ENCODE results near the gene CBFA2T3. TPM values are rescaled to one million over a fixed set of nuclear protein-coding genes. Genes with fewer than 3 reads are reported as not detected.
A peak's percentile ranks its signal among the peaks of the same experiment; 100 is the strongest.

CBFA2T3 gene
- total and polyA plus RNA-seq, 4 donors = 0.18 to 9.4 (median 2.7) TPM

GRCh38 chr16:88865742-88866141, 111.3 kb downstream of the CBFA2T3 start:
- Histone ChIP-seq H3K27ac (ENCODE audit: low read depth in 1 of 2, low read length in 2 of 2) (no peak overlapping the region), H3K9me3 (ENCODE audit: control insufficient read depth, low read length) (no peaks in the 10 kb centered on the region), H3K36me3 (ENCODE audit: control insufficient read depth in 1 of 2, insufficient read depth in 2 of 2, low read length in 1 of 2) (peaks cover 0 to 2% of the 10 kb centered on the region in 2 donors), H3K4me1 (ENCODE audit: control insufficient read depth in 1 of 2, insufficient read depth in 2 of 2, low read length in 2 of 2) (no peaks in the 10 kb centered on the region), H3K4me3 (ENCODE audit: low read length in 2 of 2) (no peak overlapping the region), H3K27me3 (ENCODE audit: control insufficient read depth in 1 of 2, insufficient read depth in 2 of 2, low read length in 1 of 2) (no peaks in the 10 kb centered on the region)
- DNase-seq (no peak), ATAC-seq (ENCODE audit: low FRiP score) (no peak)
- 84 to 91% methylated on average over 15 of the region's 15 CpGs for WGBS, 2 donors
- intact Hi-C loops (cut with DNase I) = no loop called here

DNA sequence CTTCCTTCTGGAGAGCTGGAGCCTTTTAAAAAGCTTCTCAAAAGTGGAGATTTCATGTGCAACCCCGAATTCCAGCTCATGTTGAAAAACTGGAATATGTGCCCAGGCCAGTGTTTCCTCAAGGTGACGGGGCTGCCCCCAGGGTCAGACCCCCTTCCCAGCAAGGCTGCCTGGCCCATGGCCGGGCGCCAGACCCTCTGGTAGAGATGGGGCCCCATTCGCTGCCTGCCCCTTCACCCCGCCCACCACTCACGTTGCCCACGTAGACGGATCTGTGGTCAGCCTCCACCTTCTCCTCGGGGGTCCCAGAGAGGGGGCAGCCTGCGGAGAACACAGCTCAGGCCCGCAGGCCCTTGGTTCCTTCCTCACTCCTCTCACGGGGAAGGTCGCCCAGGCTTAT, 111.7 kb downstream of the CBFA2T3 start:
- Histone ChIP-seq H3K9me3 (ENCODE audit: control insufficient read depth, low read length) (no peaks in the 10 kb centered on the region), H3K36me3 (ENCODE audit: control insufficient read depth in 1 of 2, insufficient read depth in 2 of 2, low read length in 1 of 2) (peaks cover 0 to 2% of the 10 kb centered on the region in 2 donors), H3K27ac (ENCODE audit: low read depth in 1 of 2, low read length in 2 of 2) (no peak overlapping the region), H3K27me3 (ENCODE audit: control insufficient read depth in 1 of 2, insufficient read depth in 2 of 2, low read length in 1 of 2) (no peaks in the 10 kb centered on the region), H3K4me1 (ENCODE audit: control insufficient read depth in 1 of 2, insufficient read depth in 2 of 2, low read length in 2 of 2) (no peaks in the 10 kb centered on the region), H3K4me3 (ENCODE audit: low read length in 2 of 2) (no peak overlapping the region)
- WGBS, 2 donors = 78 to 80% methylated on average over 13 to 14 of the region's 14 CpGs
- ATAC-seq (ENCODE audit: low FRiP score) (no peak), DNase-seq (no peak)
- intact Hi-C loops (cut with DNase I) = no loop called here

GRCh38 chr16:88864521-88864920, 112.5 kb downstream of the CBFA2T3 start:
- DNase-seq (no peak), ATAC-seq (ENCODE audit: low FRiP score) (no peak)
- Histone ChIP-seq H3K27ac (ENCODE audit: low read depth in 1 of 2, low read length in 2 of 2) (no peak overlapping the region), H3K27me3 (ENCODE audit: control insufficient read depth in 1 of 2, insufficient read depth in 2 of 2, low read length in 1 of 2) (no peaks in the 10 kb centered on the region), H3K4me3 (ENCODE audit: low read length in 2 of 2) (no peak overlapping the region), H3K36me3 (ENCODE audit: control insufficient read depth in 1 of 2, insufficient read depth in 2 of 2, low read length in 1 of 2) (peaks cover 0 to 2% of the 10 kb centered on the region in 2 donors), H3K9me3 (ENCODE audit: control insufficient read depth, low read length) (no peaks in the 10 kb centered on the region), H3K4me1 (ENCODE audit: control insufficient read depth in 1 of 2, insufficient read depth in 2 of 2, low read length in 2 of 2) (no peaks in the 10 kb centered on the region)
- WGBS, 2 donors = 78 to 85% methylated on average over 15 to 18 of the region's 18 CpGs
- intact Hi-C loops (cut with DNase I) = no loop called here

- WGBS, 2 donors = 81 to 85% methylated on average over 15 of the region's 15 CpGs
- H3K4me1 ChIP-seq (ENCODE audit: control insufficient read depth in 1 of 2, insufficient read depth in 2 of 2, low read length in 2 of 2) = no peaks in the 10 kb centered on the region
- H3K36me3 ChIP-seq (ENCODE audit: control insufficient read depth in 1 of 2, insufficient read depth in 2 of 2, low read length in 1 of 2) = peaks cover 0 to 2% of the 10 kb centered on the region in 2 donors
- ATAC-seq (ENCODE audit: low FRiP score) (no peak), DNase-seq (no peak)
- H3K4me3 ChIP-seq (ENCODE audit: low read length in 2 of 2) = no peak overlapping the region
- H3K9me3 ChIP-seq (ENCODE audit: control insufficient read depth, low read length) = no peaks in the 10 kb centered on the region
- intact Hi-C loops (cut with DNase I) = no loop called here
- no peaks in the 10 kb centered on the region for H3K27me3 ChIP-seq (ENCODE audit: control insufficient read depth in 1 of 2, insufficient read depth in 2 of 2, low read length in 1 of 2)
- H3K27ac ChIP-seq (ENCODE audit: low read depth in 1 of 2, low read length in 2 of 2) = no peak overlapping the region
Observed at GRCh38 chr16:88864099-88864498, 112.9 kb downstream of the CBFA2T3 start.

DNA sequence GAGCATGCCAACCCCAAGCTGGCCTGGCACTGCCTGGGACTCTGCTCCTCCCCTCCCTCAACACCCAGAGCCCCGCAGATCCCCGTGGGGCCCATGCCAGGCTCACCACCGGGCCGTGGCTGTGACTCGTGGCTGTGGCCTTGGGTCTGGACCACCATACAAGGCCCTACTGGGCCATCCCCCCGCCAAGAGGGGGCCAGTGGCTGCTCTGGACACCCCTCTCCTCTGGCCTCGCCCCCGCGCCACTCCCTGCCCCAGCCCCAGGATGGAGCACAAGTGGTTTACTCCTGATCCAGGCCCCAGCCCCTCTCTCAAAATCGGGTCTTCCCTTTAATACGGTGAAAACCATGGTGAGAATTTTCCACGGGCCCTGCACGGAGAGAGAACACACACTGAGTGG, 113.6 kb downstream of the CBFA2T3 start:
- Histone ChIP-seq H3K4me1 (ENCODE audit: control insufficient read depth in 1 of 2, insufficient read depth in 2 of 2, low read length in 2 of 2) (no peaks in the 10 kb centered on the region), H3K27me3 (ENCODE audit: control insufficient read depth in 1 of 2, insufficient read depth in 2 of 2, low read length in 1 of 2) (no peaks in the 10 kb centered on the region), H3K27ac (ENCODE audit: low read depth in 1 of 2, low read length in 2 of 2) (no peak overlapping the region), H3K9me3 (ENCODE audit: control insufficient read depth, low read length) (no peaks in the 10 kb centered on the region), H3K4me3 (ENCODE audit: low read length in 2 of 2) (no peak overlapping the region), H3K36me3 (ENCODE audit: control insufficient read depth in 1 of 2, insufficient read depth in 2 of 2, low read length in 1 of 2) (peaks cover 0 to 2% of the 10 kb centered on the region in 2 donors)
- DNase-seq (no peak), ATAC-seq (ENCODE audit: low FRiP score) (no peak)
- 71 to 79% methylated on average over 13 of the region's 13 CpGs for WGBS, 2 donors
- intact Hi-C loops (cut with DNase I) = no loop called here

DNA sequence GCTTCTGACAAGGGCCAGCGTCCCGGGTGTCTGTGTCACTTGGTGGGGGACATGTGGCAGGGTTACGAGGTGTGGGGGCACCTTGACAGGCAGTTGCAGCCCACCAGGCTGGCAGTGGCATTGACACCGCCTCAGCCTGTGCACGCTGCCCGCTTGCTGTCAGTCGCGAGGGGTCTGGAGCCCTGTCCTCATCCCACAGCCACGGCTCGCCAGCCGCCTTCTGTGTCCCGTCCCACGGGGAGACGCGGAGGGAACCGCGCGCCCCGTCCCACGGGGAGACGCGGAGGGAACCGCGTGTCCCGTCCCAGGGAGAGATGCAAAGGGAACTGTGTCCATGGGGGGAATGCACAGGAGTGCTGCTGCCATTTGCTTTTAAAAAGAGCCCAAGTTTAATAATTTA, 114.0 kb downstream of the CBFA2T3 start:
- Histone ChIP-seq H3K27me3 (ENCODE audit: control insufficient read depth in 1 of 2, insufficient read depth in 2 of 2, low read length in 1 of 2) (no peaks in the 10 kb centered on the region), H3K9me3 (ENCODE audit: control insufficient read depth, low read length) (no peaks in the 10 kb centered on the region), H3K4me1 (ENCODE audit: control insufficient read depth in 1 of 2, insufficient read depth in 2 of 2, low read length in 2 of 2) (no peaks in the 10 kb centered on the region), H3K27ac (ENCODE audit: low read depth in 1 of 2, low read length in 2 of 2) (no peak overlapping the region), H3K4me3 (ENCODE audit: low read length in 2 of 2) (no peak overlapping the region), H3K36me3 (ENCODE audit: control insufficient read depth in 1 of 2, insufficient read depth in 2 of 2, low read length in 1 of 2) (peaks cover 0 to 2% of the 10 kb centered on the region in 2 donors)
- intact Hi-C loops (cut with DNase I) = no loop called here
- ATAC-seq (ENCODE audit: low FRiP score) (no peak), DNase-seq (no peak)
- WGBS, 2 donors = 92 to 93% methylated on average over 25 of the region's 25 CpGs

- no peaks in the 10 kb centered on the region for H3K9me3 ChIP-seq (ENCODE audit: control insufficient read depth, low read length)
- H3K4me1 ChIP-seq (ENCODE audit: control insufficient read depth in 1 of 2, insufficient read depth in 2 of 2, low read length in 2 of 2) = no peaks in the 10 kb centered on the region
- peaks cover 0 to 2% of the 10 kb centered on the region in 2 donors for H3K36me3 ChIP-seq (ENCODE audit: control insufficient read depth in 1 of 2, insufficient read depth in 2 of 2, low read length in 1 of 2)
- H3K4me3 ChIP-seq (ENCODE audit: low read length in 2 of 2) = no peak overlapping the region
- 91 to 93% methylated on average over 19 of the region's 19 CpGs for WGBS, 2 donors
- ATAC-seq (ENCODE audit: low FRiP score) (no peak), DNase-seq (no peak)
- intact Hi-C loops (cut with DNase I) = no loop called here
- H3K27me3 ChIP-seq (ENCODE audit: control insufficient read depth in 1 of 2, insufficient read depth in 2 of 2, low read length in 1 of 2) = no peaks in the 10 kb centered on the region
- no peak overlapping the region for H3K27ac ChIP-seq (ENCODE audit: low read depth in 1 of 2, low read length in 2 of 2)
Observed at GRCh38 chr16:88861359-88861758, 115.6 kb downstream of the CBFA2T3 start.

DNA sequence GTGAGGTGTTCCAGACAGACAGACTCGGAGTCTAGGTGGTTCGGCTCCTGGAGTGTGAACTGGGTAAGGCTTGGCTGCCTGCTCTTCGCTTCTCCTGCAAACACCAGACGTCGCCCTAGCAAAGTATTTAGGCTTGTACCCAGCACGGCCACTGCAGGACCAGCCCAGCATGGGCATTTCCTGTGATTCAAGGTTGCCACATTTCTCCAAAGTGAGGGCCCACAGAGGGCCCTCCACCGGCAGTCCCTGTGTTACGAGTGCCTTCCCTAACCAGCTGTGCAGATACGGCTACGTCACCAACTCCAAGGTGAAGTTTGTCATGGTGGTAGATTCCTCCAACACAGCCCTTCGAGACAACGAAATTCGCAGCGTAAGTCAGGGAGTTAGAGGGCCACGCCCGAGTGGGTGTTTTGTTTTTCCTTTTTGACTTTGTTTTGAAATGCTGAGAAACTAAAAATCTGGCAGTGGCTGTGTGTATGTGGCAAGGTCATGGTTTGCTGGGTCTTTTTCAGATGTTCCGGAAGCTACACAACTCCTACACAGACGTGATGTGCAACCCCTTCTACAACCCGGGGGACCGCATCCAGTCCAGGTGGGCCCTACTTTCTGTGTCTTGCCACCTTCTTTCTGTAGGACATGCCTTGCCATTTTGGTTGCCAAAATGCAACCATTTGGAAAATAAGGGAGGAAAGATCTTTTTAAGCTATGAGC, 117.5 kb downstream of the CBFA2T3 start:
- no peak for ATAC-seq (ENCODE audit: low FRiP score)
- intact Hi-C loops (cut with DNase I) = loop anchor here (5.0 kb wide), 2 partner anchors 47 to 122 kb away; partner anchors contain the start of gene APRT (in 1 of the 2)
- H3K4me3 ChIP-seq (ENCODE audit: low read length in 2 of 2) = no peak overlapping the region
- DNase-seq = no peak
- WGBS, 2 donors = 90 to 92% methylated on average over 20 of the region's 20 CpGs
- H3K9me3 ChIP-seq (ENCODE audit: control insufficient read depth, low read length) = no peaks in the 10 kb centered on the region
- peaks cover 0 to 2% of the 10 kb centered on the region in 2 donors for H3K36me3 ChIP-seq (ENCODE audit: control insufficient read depth in 1 of 2, insufficient read depth in 2 of 2, low read length in 1 of 2)
- no peak overlapping the region for H3K27ac ChIP-seq (ENCODE audit: low read depth in 1 of 2, low read length in 2 of 2)
- H3K4me1 ChIP-seq (ENCODE audit: control insufficient read depth in 1 of 2, insufficient read depth in 2 of 2, low read length in 2 of 2) = no peaks in the 10 kb centered on the region
- no peaks in the 10 kb centered on the region for H3K27me3 ChIP-seq (ENCODE audit: control insufficient read depth in 1 of 2, insufficient read depth in 2 of 2, low read length in 1 of 2)

GRCh38 chr16:88857728-88858339, 119.2 kb downstream of the CBFA2T3 start:
- no peak overlapping the region for H3K27ac ChIP-seq (ENCODE audit: low read depth in 1 of 2, low read length in 2 of 2)
- ATAC-seq (ENCODE audit: low FRiP score) (peak; percentile 72), DNase-seq (peak; percentile 87 to 90)
- H3K36me3 ChIP-seq (ENCODE audit: control insufficient read depth in 1 of 2, insufficient read depth in 2 of 2, low read length in 1 of 2) = no peaks in the 10 kb centered on the region
- WGBS, 2 donors = 17% methylated on average over 12 of the region's 12 CpGs
- H3K4me1 ChIP-seq (ENCODE audit: control insufficient read depth in 1 of 2, insufficient read depth in 2 of 2, low read length in 2 of 2) = no peaks in the 10 kb centered on the region
- peak overlapping the region; percentile 20 to 76 for H3K4me3 ChIP-seq (ENCODE audit: low read length in 2 of 2)
- no peaks in the 10 kb centered on the region for H3K27me3 ChIP-seq (ENCODE audit: control insufficient read depth in 1 of 2, insufficient read depth in 2 of 2, low read length in 1 of 2)
- intact Hi-C loops (cut with DNase I) = loop anchor here (1.0 to 5.0 kb wide), 3 partner anchors 46 to 121 kb away; partner anchors contain the start of gene APRT (in 1 of the 2)
- H3K9me3 ChIP-seq (ENCODE audit: control insufficient read depth, low read length) = no peaks in the 10 kb centered on the region

All from aorta (tissue), 5 donors.